Heart left ventricle (tissue), 16 donors: ENCODE results near the gene TMEM176B. TPM values are rescaled to one million over a fixed set of nuclear protein-coding genes. Genes with fewer than 3 reads are reported as not detected.

Source experiments
- ATAC-seq, 4 donors: fragments of 200-7000 bp; cut with Tn5 transposase; one replicate each; pipeline ENCODE4 v1.9.1; 2020 to 2022; ENCODE audit warnings: moderate library complexity in 4 of 4, mild to moderate bottlenecking in 3 of 4, moderate number of reproducible peaks in 1 of 4
- DNase-seq, 5 donors: peaks; one replicate each; pipeline ENCODE4 v3.0.0-alpha.2; 2020
- H3K27ac ChIP-seq, 12 donors: fragments of 200-600 bp; sonication (generic) in 4 of 12; one replicate each; pipeline versions ENCODE4 v1.5.0 to v1.8.0; 2016 to 2022; ENCODE audit warnings: mild to moderate bottlenecking in 2 of 12
- H3K27me3 ChIP-seq, 9 donors: fragments of 200-600 bp; sonication (generic) in 2 of 9; one replicate each; pipeline versions ENCODE4 v1.5.1 to v1.8.0; 2016 to 2022; ENCODE audit warnings: mild to moderate bottlenecking in 3 of 9
- H3K36me3 ChIP-seq, 9 donors: fragments of 200-600 bp; sonication (generic) in 2 of 9; one replicate each; pipeline versions ENCODE4 v1.5.0 to v1.8.0; 2018 to 2022; ENCODE audit warnings: mild to moderate bottlenecking in 2 of 9
- H3K4me1 ChIP-seq, 12 donors: fragments of 200-600 bp; sonication (generic) in 4 of 12; one replicate each; pipeline versions ENCODE4 v1.5.0 to v1.8.0; 2016 to 2022; ENCODE audit warnings: mild to moderate bottlenecking in 3 of 12
- H3K4me3 ChIP-seq, 12 donors: fragments of 200-600 bp; sonication (generic) in 4 of 12; one replicate each; pipeline versions ENCODE4 v1.5.0 to v1.8.0; 2017 to 2022; ENCODE audit warnings: mild to moderate bottlenecking in 9 of 12, moderate library complexity in 4 of 12
- H3K9me3 ChIP-seq, 12 donors: fragments of 200-600 bp; sonication (generic) in 4 of 12; one replicate each; pipeline versions ENCODE4 v1.5.0 to v1.8.0; 2016 to 2022; ENCODE audit warnings: mild to moderate bottlenecking in 1 of 12
- CTCF ChIP-seq, 12 donors: fragments of 200-600 bp; sonication (generic) in 4 of 12; IDR thresholded peaks; one replicate each; pipeline versions ENCODE4 v1.5.0 to v1.8.0; 2018 to 2022; ENCODE audit warnings: antibody characterized with exemption in 12 of 12, mild to moderate bottlenecking in 5 of 12
- POLR2A ChIP-seq, 2 donors: fragments of 450-650 bp; IDR thresholded peaks; one replicate each; pipeline ENCODE4 v1.6.1; 2017; ENCODE audit warnings: antibody characterized with exemption in 2 of 2, mild to moderate bottlenecking in 2 of 2, moderate library complexity in 2 of 2
- WGBS, 4 donors: extraction: QIAGEN DNeasy Blood & Tissue Kit in 2 of 4; methylation state at CpG; one replicate each; pipeline versions ENCODE4 v1.1.5 to v1.1.7; 2013 to 2018; 5-methylcytosine and 5-hydroxymethylcytosine counted together
- intact Hi-C, 10 donors: fragments of 100-400 bp; cut with DNase I; formaldehyde crosslinking; loops; one replicate each; pipeline versions ENCODE4 v1.11.1 to v1.14.2; 2022
- polyA plus RNA-seq, 2 donors: library from polyadenylated mRNA; stranded (reverse); fragments of 200-250 nt; gene quantifications; one replicate each; pipeline ENCODE4 v1.2.3, GENCODE V29; 2013
- total RNA-seq, 9 donors: library from RNA; depleted of rRNA in 2 of 9; stranded (reverse); fragments of >200 nt in 2 of 9; fragmentation: NEBNext Ultra II Directional in 3 of 9; extraction: Animal tissue kit (Norgen Biotek cat#: 25700) in 3 of 9; gene quantifications; one replicate each; pipeline versions ENCODE4 v1.1.0 to v1.2.4, GENCODE V29; 2016 to 2023
- donor health status: ischemic (EF 13 %, LVEDD 7.1; RV severe dilation, severe dysfunction).
- donor health status: healthy with polysubstance abuse.
- donor health status: DM: no; HTN: yes; CAD: no.
- donor health status: DM: no; HTN: no; CAD: no.
- donor health status: ischemic (EF 25% LVEDD 6.9; RV normal size, moderate dysfunction).
- donor health status: ischemic (EF 25% LVEDD 5.7; RV mildly dilated, moderate dysfunction).
- donor health status: healthy.
- donor health status: DM: yes; HTN: yes; CAD: no.
- donor health status: ischemic (EF 35%, LVEDD 5.7; RV mildly dilated, moderate dysfunction).
- donor health status: nonischemic (EF 11% LVEDD 7.7; RV severe dilation, severe dysfunction).
- donor health status: DM: yes; HTN: yes; CAD: no.
- donor health status: PGD.
- donor health status: ischemic (EF 29% LVEDD 5.4; RV normal size, mild dysfunction).
- donor health status: nonischemic (EF 23%, LVEDD 6.1; RV moderate dilation, normal function).

Gene TMEM176B
- total and polyA plus RNA-seq, 11 donors = 18.9 to 137 (median 84.3) TPM

- H3K4me3 ChIP-seq = peak overlapping the region in 11 of 12 donors; percentile 37 to 91 (median 67)
These were observed 1.0 kb downstream of the TMEM176B start for GRCh38 chr7:150799156-150799555.

DNA sequence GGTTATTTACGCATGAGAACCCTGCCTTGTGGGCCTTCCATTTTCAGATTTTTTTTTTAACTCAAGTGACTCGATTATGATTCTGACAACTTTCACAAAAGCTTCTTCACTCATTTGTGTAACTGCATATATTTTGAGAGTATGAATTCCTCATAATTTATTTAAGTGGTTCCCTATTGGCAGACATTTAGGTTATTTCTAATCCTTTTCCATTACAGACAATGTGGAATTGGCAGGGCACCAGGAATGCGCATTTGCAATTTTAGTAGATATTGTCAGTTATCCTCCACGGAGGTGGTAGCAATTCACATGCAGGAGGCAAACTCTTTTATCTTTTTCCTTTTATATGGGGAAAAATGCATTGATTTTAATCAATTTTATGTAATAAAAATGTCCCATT, 2.5 kb downstream of the TMEM176B start:
- TF ChIP-seq POLR2A (IDR thresholded peaks at IDR 0.05) = no peak
- no peak for TF ChIP-seq CTCF (IDR thresholded peaks at IDR 0.05)
- Histone ChIP-seq H3K27ac (no peak overlapping the region), H3K27me3 (peaks cover 0 to 31% (median 8%) of the 10 kb centered on the region in 9 donors), H3K4me1 (peaks cover 0 to 29% (median 7%) of the 10 kb centered on the region in 12 donors), H3K4me3 (no peak overlapping the region), H3K9me3 (no peaks in the 10 kb centered on the region), H3K36me3 (peaks cover 0 to 14% (median 5%) of the 10 kb centered on the region in 9 donors)
- 74 to 83% (median 79%) methylated on average over 4 of the region's 4 CpGs for WGBS, 4 donors
- DNase-seq (no peak), ATAC-seq (no peak)
- intact Hi-C loops = no loop called here

More at GRCh38 chr7:150799156-150799555, 1.0 kb downstream of the TMEM176B start:
- peak overlapping the region in 5 of 12 donors; percentile 63 to 83 (median 68) for H3K27ac ChIP-seq
- H3K36me3 ChIP-seq = peaks cover 0 to 16% (median 5%) of the 10 kb centered on the region in 9 donors
- DNase-seq (no peak), ATAC-seq (no peak)
- 82 to 89% (median 83%) methylated on average over 3 of the region's 3 CpGs for WGBS, 4 donors
- intact Hi-C loops = no loop called here
- H3K4me1 ChIP-seq = peaks cover 0 to 42% (median 11%) of the 10 kb centered on the region in 12 donors
- H3K27me3 ChIP-seq = peaks cover 0 to 36% (median 8%) of the 10 kb centered on the region in 9 donors
- TF ChIP-seq CTCF (IDR thresholded peaks at IDR 0.05) (no peak), POLR2A (IDR thresholded peaks at IDR 0.05) (no peak)
- H3K9me3 ChIP-seq = no peaks in the 10 kb centered on the region

DNA sequence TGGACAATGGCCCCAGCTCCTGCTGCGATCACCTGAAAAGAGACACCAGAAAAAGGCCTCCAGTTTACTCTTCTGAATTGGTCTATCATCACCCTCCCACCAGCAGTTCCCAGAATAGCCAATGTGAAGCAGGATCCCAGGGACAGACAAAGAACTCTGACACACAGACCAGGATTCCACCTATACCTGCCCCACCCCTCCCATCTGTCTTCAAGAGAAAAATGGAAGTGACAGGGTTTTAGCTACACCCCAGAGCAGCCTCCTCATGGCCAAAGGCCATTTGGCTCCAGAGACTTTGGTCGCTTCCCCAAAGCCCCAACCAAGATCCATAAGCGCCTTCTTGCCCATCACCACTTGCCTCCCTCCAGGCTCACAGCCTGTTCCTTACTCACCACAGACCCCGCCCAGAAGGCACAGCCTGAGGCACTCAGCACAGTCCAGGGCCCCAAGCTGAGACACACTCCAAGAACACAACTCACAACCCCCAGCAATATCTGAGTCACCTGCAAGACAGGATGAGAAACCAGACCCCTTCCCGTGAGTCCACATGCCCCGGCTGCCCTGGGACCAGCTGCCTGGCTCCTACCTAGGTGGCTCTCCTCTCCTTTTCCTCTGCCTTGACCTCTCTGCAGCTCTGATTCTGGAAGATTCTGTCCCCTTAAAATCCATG, 6.5 kb downstream of the TMEM176B start:
- TF ChIP-seq POLR2A (IDR thresholded peaks at IDR 0.05) (no peak), CTCF (IDR thresholded peaks at IDR 0.05) (no peak)
- ATAC-seq = no peak
- intact Hi-C loops = no loop called here
- no peak for DNase-seq
- H3K27ac ChIP-seq = no peak overlapping the region
- H3K9me3 ChIP-seq = no peaks in the 10 kb centered on the region
- H3K4me3 ChIP-seq = no peak overlapping the region
- H3K27me3 ChIP-seq = peaks cover 0 to 6% (median 0%) of the 10 kb centered on the region in 9 donors
- peaks cover 0 to 18% (median 10%) of the 10 kb centered on the region in 9 donors for H3K36me3 ChIP-seq
- H3K4me1 ChIP-seq = peaks cover 0 to 20% (median 8%) of the 10 kb centered on the region in 12 donors
- 96 to 99% (median 97%) methylated on average over 6 of the region's 6 CpGs for WGBS, 4 donors

DNA sequence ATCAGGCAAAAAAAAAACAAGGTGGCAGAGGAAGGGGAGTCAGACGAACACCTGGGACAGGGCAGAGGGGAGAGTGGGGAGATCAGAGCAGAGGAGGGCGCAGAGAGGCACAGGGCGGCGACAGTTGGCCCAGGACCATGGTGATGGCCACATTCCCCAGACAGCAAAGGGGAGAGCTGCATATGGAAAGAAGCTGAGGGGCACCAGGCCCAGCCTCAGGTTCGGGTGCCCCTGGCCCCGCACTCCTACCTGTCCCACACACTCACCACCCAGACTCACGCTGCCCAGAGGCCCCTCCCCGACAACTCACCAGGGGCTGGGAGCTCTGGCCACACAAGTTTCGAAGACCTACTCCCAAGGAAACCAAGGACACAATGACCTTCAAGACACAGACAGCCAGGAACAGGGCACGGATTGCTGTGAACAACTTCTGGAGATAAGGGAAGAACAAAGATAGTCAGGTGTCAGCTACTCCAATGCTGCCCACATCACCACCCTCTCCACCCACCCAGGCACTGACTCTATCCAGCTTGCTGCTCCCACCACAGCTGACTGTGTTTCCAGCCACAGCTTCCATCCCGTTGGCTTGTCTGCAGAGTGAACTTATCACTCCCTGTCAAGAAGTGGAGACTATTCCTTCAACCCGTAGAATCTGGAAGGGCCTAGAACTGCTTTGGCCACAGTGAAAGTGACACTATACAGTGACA, 8.3 kb downstream of the TMEM176B start:
- intact Hi-C loops = no loop called here
- peak overlapping the region in 3 of 12 donors; percentile 19 to 50 (median 27) for H3K27ac ChIP-seq
- 72 to 80% (median 76%) methylated on average over 12 of the region's 12 CpGs for WGBS, 4 donors
- peak in 1 of 5 donors; percentile 40 for DNase-seq
- no peaks in the 10 kb centered on the region for H3K9me3 ChIP-seq
- H3K4me3 ChIP-seq = no peak overlapping the region
- H3K27me3 ChIP-seq = no peaks in the 10 kb centered on the region
- H3K4me1 ChIP-seq = peaks cover 4 to 38% (median 25%) of the 10 kb centered on the region in 12 donors
- ATAC-seq = peak in 2 of 4 donors; percentile 37 to 51
- peaks cover 0 to 18% (median 10%) of the 10 kb centered on the region in 9 donors for H3K36me3 ChIP-seq
- no peak for TF ChIP-seq CTCF (IDR thresholded peaks at IDR 0.05)
- TF ChIP-seq POLR2A (IDR thresholded peaks at IDR 0.05) = no peak
